H9 (cell line): ENCODE data around the gene ERC2. TPM values are rescaled to one million over a fixed set of nuclear protein-coding genes. Genes with fewer than 3 reads are reported as not detected.

Experiments
- DNase-seq: peaks from one replicate; pipeline ENCODE4 v3.0.0-alpha.2; 2017
- H2AFZ ChIP-seq: one replicate; pipeline ENCODE4 v1.6.1; 2013; ENCODE audit warnings: mild to moderate bottlenecking, low read length, control low read depth, moderate library complexity
- H2AK5ac ChIP-seq: 2 replicates; pipeline ENCODE4 v1.6.1; 2013; ENCODE audit warnings: low read length, control low read depth, mixed read lengths; ENCODE audit not compliant: insufficient read length
- H2BK120ac ChIP-seq: one replicate; pipeline ENCODE4 v1.6.1; 2013; ENCODE audit warnings: low read depth, mild to moderate bottlenecking, low read length, control low read depth, inconsistent platforms; ENCODE audit not compliant: poor library complexity, severe bottlenecking
- H2BK12ac ChIP-seq: 2 replicates; pipeline ENCODE4 v1.6.1; 2013; ENCODE audit warnings: low read length, control low read depth, mixed read lengths, low read depth; ENCODE audit not compliant: insufficient read length
- H2BK15ac ChIP-seq: 2 replicates; pipeline ENCODE4 v1.6.1; 2013; ENCODE audit warnings: low read depth, low read length, control low read depth
- H2BK20ac ChIP-seq: one replicate; pipeline ENCODE4 v1.6.1; 2013; ENCODE audit warnings: low read depth, mild to moderate bottlenecking, low read length, control low read depth, inconsistent platforms; ENCODE audit not compliant: poor library complexity, severe bottlenecking
- H2BK5ac ChIP-seq: 2 replicates; pipeline ENCODE4 v1.6.1; 2013; ENCODE audit warnings: low read length, control low read depth, mixed read lengths; ENCODE audit not compliant: insufficient read length
- H3K14ac ChIP-seq: 2 replicates; pipeline ENCODE4 v1.6.1; 2013; ENCODE audit warnings: low read length, control low read depth; ENCODE audit not compliant: insufficient read depth
- H3K18ac ChIP-seq: 2 replicates; pipeline ENCODE4 v1.6.1; 2013; ENCODE audit warnings: low read depth, mild to moderate bottlenecking, mixed read lengths, low read length, control low read depth; ENCODE audit not compliant: insufficient read length
- H3K23ac ChIP-seq: 2 replicates; pipeline ENCODE4 v1.6.1; 2013; ENCODE audit warnings: low read length, control low read depth, mixed read lengths, low read depth; ENCODE audit not compliant: insufficient read length
- H3K23me2 ChIP-seq: 2 replicates; pipeline ENCODE4 v1.6.1; 2013; ENCODE audit warnings: low read depth, mild to moderate bottlenecking, mixed read lengths, low read length, control low read depth; ENCODE audit not compliant: insufficient read length, poor library complexity, severe bottlenecking
- H3K27ac ChIP-seq: 2 replicates; pipeline ENCODE4 v1.5.1; 2013; ENCODE audit warnings: low read length, control low read depth, mixed read lengths, low read depth; ENCODE audit not compliant: insufficient read length
- H3K27me3 ChIP-seq: 2 replicates; pipeline ENCODE4 v1.6.1; 2013; ENCODE audit warnings: low read length, control low read depth, inconsistent platforms; ENCODE audit not compliant: insufficient read depth
- H3K4ac ChIP-seq: 2 replicates; pipeline ENCODE4 v1.6.1; 2013; ENCODE audit warnings: low read depth, mild to moderate bottlenecking, control low read depth, inconsistent platforms, low read length, moderate library complexity
- H3K4me1 ChIP-seq: 2 replicates; pipeline ENCODE4 v1.6.1; 2013; ENCODE audit warnings: low read length, control low read depth, inconsistent platforms; ENCODE audit not compliant: insufficient read depth
- H3K4me2 ChIP-seq: 2 replicates; pipeline ENCODE4 v1.6.1; 2013; ENCODE audit warnings: low read length, control low read depth, mixed read lengths; ENCODE audit not compliant: insufficient read length, insufficient read depth
- H3K56ac ChIP-seq: 2 replicates; pipeline ENCODE4 v1.6.1; 2013; ENCODE audit warnings: low read depth, mild to moderate bottlenecking, mixed read lengths, low read length, control low read depth; ENCODE audit not compliant: insufficient read length
- H3K79me1 ChIP-seq: 2 replicates; pipeline ENCODE4 v1.6.1; 2013; ENCODE audit warnings: low read depth, mild to moderate bottlenecking, moderate library complexity, low read length, control low read depth, inconsistent platforms; ENCODE audit not compliant: insufficient read depth, poor library complexity, severe bottlenecking
- H3K79me2 ChIP-seq: 2 replicates; pipeline ENCODE4 v1.6.1; 2013; ENCODE audit warnings: low read length, control low read depth, inconsistent platforms; ENCODE audit not compliant: insufficient read depth
- H3K9ac ChIP-seq: 2 replicates; pipeline ENCODE4 v1.6.1; 2013; ENCODE audit warnings: low read length, control low read depth, mixed read lengths; ENCODE audit not compliant: insufficient read length; ENCODE audit errors: extremely low read depth
- H3K9me3 ChIP-seq: one replicate; pipeline ENCODE4 v1.6.1; 2013; ENCODE audit warnings: low read depth, low read length, inconsistent platforms; ENCODE audit not compliant: control insufficient read depth
- H3T11ph ChIP-seq: one replicate; pipeline ENCODE4 v1.6.1; 2013; ENCODE audit warnings: mild to moderate bottlenecking, low read length, control low read depth, inconsistent platforms
- H4K20me1 ChIP-seq: one replicate; pipeline ENCODE4 v1.6.1; 2013; ENCODE audit not compliant: control insufficient read depth, insufficient read length, insufficient read depth
- H4K5ac ChIP-seq: 2 replicates; pipeline ENCODE4 v1.6.1; 2013; ENCODE audit warnings: low read depth, mild to moderate bottlenecking, mixed read lengths, low read length, control low read depth; ENCODE audit not compliant: insufficient read length
- H4K8ac ChIP-seq: replicated peaks from 2 replicates; pipeline ENCODE4 v1.6.1; 2013; ENCODE audit warnings: low read length, control low read depth, mixed read lengths, low read depth; ENCODE audit not compliant: insufficient read length
- H4K91ac ChIP-seq: 2 replicates; pipeline ENCODE4 v1.6.1; 2013; ENCODE audit warnings: low read depth, mild to moderate bottlenecking, moderate library complexity, mixed read lengths, low read length, control low read depth; ENCODE audit not compliant: insufficient read length
- H3K27ac Mint-ChIP-seq, 3 experiments: 2 replicates in 2 of 3; 3 replicates in 1 of 3; pipeline ENCODE4 v1.8.0; 2020 to 2021; ENCODE audit warnings: mixed read lengths in 3 of 3, mild to moderate bottlenecking in 1 of 3, moderate library complexity in 1 of 3
- H3K27me3 Mint-ChIP-seq: 2 replicates; pipeline ENCODE4 v1.8.0; 2021; ENCODE audit warnings: low read depth, mild to moderate bottlenecking, moderate library complexity, mixed read lengths
- H3K36me3 Mint-ChIP-seq, 3 experiments: 2 replicates in 2 of 3; 3 replicates in 1 of 3; pipeline ENCODE4 v1.8.0; 2020 to 2021; ENCODE audit warnings: low read depth in 3 of 3, mixed read lengths in 3 of 3; ENCODE audit not compliant: insufficient read depth in 1 of 3
- H3K4me1 Mint-ChIP-seq, 2 experiments: 2 replicates each; pipeline ENCODE4 v1.8.0; 2020; ENCODE audit warnings: mixed read lengths in 2 of 2
- H3K4me3 Mint-ChIP-seq, 2 experiments: 2 replicates in 1 of 2; 3 replicates in 1 of 2; pipeline ENCODE4 v1.8.0; 2020 to 2021; ENCODE audit warnings: mild to moderate bottlenecking in 2 of 2, mixed read lengths in 2 of 2, moderate library complexity in 1 of 2
- H3K9me3 Mint-ChIP-seq, 2 experiments: 2 replicates in 1 of 2; 3 replicates in 1 of 2; pipeline ENCODE4 v1.8.0; 2020; ENCODE audit warnings: mild to moderate bottlenecking in 2 of 2, mixed read lengths in 2 of 2, moderate library complexity in 1 of 2
- WGBS: extraction: QIAGEN DNeasy Blood & Tissue Kit; methylation state at CpG from one replicate; pipeline ENCODE4 v1.1.7; 2013; ENCODE audit warnings: missing lambda C conversion rate, low lambda C conversion rate, mixed read lengths; ENCODE audit not compliant: insufficient read length; ENCODE audit errors: extremely low coverage; 5-methylcytosine and 5-hydroxymethylcytosine counted together
- total RNA-seq: library from RNA; stranded (reverse); gene quantifications from 2 replicates; pipeline ENCODE4 v1.2.1, GENCODE V29; 2021
- TF ChIP-seq, protein P1 (sequence below): fragments of 200-600 bp; sonication (generic); conservative IDR thresholded peaks from 3 replicates; pipeline ENCODE4 v1.8.0; 2021; ENCODE audit warnings: antibody characterized with exemption, mild to moderate bottlenecking

ERC2 gene
- total RNA-seq, 1 experiment from 2014 or later, result 15.4 TPM

DNA sequence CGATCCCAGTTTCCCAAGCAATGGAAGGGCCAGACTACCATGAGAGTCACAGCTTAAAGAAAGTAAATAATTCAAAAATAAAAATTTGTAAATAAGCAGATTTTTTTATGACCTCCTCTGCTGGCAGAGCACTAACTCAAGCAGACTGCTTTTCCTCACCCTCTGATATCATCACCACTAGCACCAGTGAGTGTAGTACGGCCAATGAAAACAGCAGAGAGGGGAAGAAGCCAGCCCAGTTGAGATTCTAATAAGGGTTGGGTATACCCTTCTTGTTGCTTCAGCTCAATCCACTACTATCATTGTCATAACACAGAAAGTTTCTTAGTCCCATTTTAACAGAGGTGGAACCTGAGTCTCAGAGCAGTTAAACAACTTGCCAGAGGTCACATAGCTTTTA lies 193.1 kb downstream of the ERC2 start:
- Histone ChIP-seq H2BK120ac (no peak overlapping the region), H3K9ac (no peak overlapping the region), H2BK20ac (no peak overlapping the region), H3K27ac (no peak overlapping the region), H4K5ac (no peak overlapping the region), H2BK5ac (no peak overlapping the region), H4K91ac (no peak overlapping the region), H3K79me1 (no peaks in the 10 kb centered on the region), H3K27me3 (no peaks in the 10 kb centered on the region), H3K4ac (no peak overlapping the region), H3K23ac (no peak overlapping the region), H2AFZ (no peak overlapping the region), H3K18ac (no peak overlapping the region), H4K20me1 (no peaks in the 10 kb centered on the region), H2BK15ac (no peak overlapping the region), H3T11ph (no peak overlapping the region), H3K23me2 (no peaks in the 10 kb centered on the region), H2AK5ac (no peak overlapping the region), H3K79me2 (no peaks in the 10 kb centered on the region), H3K56ac (no peak overlapping the region), H3K14ac (no peak overlapping the region), H4K8ac (no peak overlapping the region), H3K4me1 (no peaks in the 10 kb centered on the region), H2BK12ac (no peak overlapping the region), H3K9me3 (no peaks in the 10 kb centered on the region), H3K4me2 (no peak overlapping the region)
- Mint-ChIP-seq H3K4me1 (peaks cover 15 to 18% of the 10 kb centered on the region in 2 experiments), H3K27me3 (no peaks in the 10 kb centered on the region; the same call in 1 of the 2 replicates), H3K4me3 (no peak overlapping the region), H3K27ac (no peak overlapping the region), H3K36me3 (peaks cover 12 to 24% (median 16%) of the 10 kb centered on the region in 3 experiments), H3K9me3 (peaks cover 9 to 10% of the 10 kb centered on the region in 2 experiments; a peak in 3 of 5 replicates)
- TF ChIP-seq, protein P1, sequence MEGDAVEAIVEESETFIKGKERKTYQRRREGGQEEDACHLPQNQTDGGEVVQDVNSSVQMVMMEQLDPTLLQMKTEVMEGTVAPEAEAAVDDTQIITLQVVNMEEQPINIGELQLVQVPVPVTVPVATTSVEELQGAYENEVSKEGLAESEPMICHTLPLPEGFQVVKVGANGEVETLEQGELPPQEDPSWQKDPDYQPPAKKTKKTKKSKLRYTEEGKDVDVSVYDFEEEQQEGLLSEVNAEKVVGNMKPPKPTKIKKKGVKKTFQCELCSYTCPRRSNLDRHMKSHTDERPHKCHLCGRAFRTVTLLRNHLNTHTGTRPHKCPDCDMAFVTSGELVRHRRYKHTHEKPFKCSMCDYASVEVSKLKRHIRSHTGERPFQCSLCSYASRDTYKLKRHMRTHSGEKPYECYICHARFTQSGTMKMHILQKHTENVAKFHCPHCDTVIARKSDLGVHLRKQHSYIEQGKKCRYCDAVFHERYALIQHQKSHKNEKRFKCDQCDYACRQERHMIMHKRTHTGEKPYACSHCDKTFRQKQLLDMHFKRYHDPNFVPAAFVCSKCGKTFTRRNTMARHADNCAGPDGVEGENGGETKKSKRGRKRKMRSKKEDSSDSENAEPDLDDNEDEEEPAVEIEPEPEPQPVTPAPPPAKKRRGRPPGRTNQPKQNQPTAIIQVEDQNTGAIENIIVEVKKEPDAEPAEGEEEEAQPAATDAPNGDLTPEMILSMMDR, result no peak
- DNase-seq, result no peak
- WGBS, result no CpG with 5 or more reads among the region's 2 CpGs
